ENCODE data around the gene SLC46A3.
"Not testable (repeated sequence)": the region's sequence is repeated elsewhere in the genome, so short reads cannot be mapped to it uniquely, and the experiment has no call there.

The SLC46A3 gene

GRCh38 chr13:28718196-28718542 is 601 bp downstream of the SLC46A3 start:
- peaks cover 19 to 38% of the 10 kb centered on the region in 2 donors for H3K4me1 Mint-ChIP-seq
- H3K36me3 Mint-ChIP-seq: peaks cover 4 to 7% of the 10 kb centered on the region in 2 donors
- DNase-seq (no peak), ATAC-seq (replicated peaks) (peak; percentile 0 to 3)
- peak overlapping the region; percentile 98 for H3K4me3 Mint-ChIP-seq
- H3K27me3 Mint-ChIP-seq: no peaks in the 10 kb centered on the region
- peak overlapping the region; percentile 96 for H3K27ac Mint-ChIP-seq
- no peaks in the 10 kb centered on the region for H3K9me3 Mint-ChIP-seq

GRCh38 chr13:28717170-28717569 is 1.6 kb downstream of the SLC46A3 start:
- DNase-seq: no peak
- Mint-ChIP-seq H3K9me3 (no peaks in the 10 kb centered on the region), H3K4me3 (peak overlapping the region; percentile 61 to 70), H3K4me1 (peaks cover 19 to 38% of the 10 kb centered on the region in 2 donors), H3K36me3 (peaks cover 8 to 12% of the 10 kb centered on the region in 2 donors), H3K27ac (no peak overlapping the region), H3K27me3 (no peaks in the 10 kb centered on the region)
- no peak for ATAC-seq (replicated peaks)

- Mint-ChIP-seq H3K27ac (no peak overlapping the region), H3K9me3 (no peaks in the 10 kb centered on the region), H3K27me3 (no peaks in the 10 kb centered on the region), H3K36me3 (peaks cover 8 to 12% of the 10 kb centered on the region in 2 donors), H3K4me1 (peaks cover 19 to 38% of the 10 kb centered on the region in 2 donors), H3K4me3 (no peak overlapping the region)
- DNase-seq (no peak), ATAC-seq (replicated peaks) (no peak)
These were observed 2.3 kb downstream of the SLC46A3 start for GRCh38 chr13:28716511-28716910.

- Mint-ChIP-seq H3K27ac (no peak overlapping the region), H3K4me3 (no peak overlapping the region), H3K27me3 (no peaks in the 10 kb centered on the region), H3K4me1 (peaks cover 19 to 45% of the 10 kb centered on the region in 2 donors), H3K9me3 (no peaks in the 10 kb centered on the region), H3K36me3 (peaks cover 13 to 17% of the 10 kb centered on the region in 2 donors)
- no peak for ATAC-seq (replicated peaks)
- no peak for DNase-seq
These were observed 4.1 kb downstream of the SLC46A3 start for GRCh38 chr13:28714651-28715050.

GRCh38 chr13:28710161-28710560 is 8.6 kb downstream of the SLC46A3 start:
- ATAC-seq (replicated peaks): no peak
- no peak overlapping the region for H3K4me3 Mint-ChIP-seq
- H3K27ac Mint-ChIP-seq: no peak overlapping the region
- no peaks in the 10 kb centered on the region for H3K27me3 Mint-ChIP-seq
- no peak for DNase-seq
- peaks cover 12 to 26% of the 10 kb centered on the region in 2 donors for H3K4me1 Mint-ChIP-seq
- H3K36me3 Mint-ChIP-seq: peaks cover 19 to 27% of the 10 kb centered on the region in 2 donors
- no peaks in the 10 kb centered on the region for H3K9me3 Mint-ChIP-seq

- Mint-ChIP-seq H3K4me3 (peak overlapping the region in 1 of 2 donors; percentile 53), H3K27me3 (no peaks in the 10 kb centered on the region), H3K27ac (no peak overlapping the region), H3K4me1 (peaks cover 9 to 28% of the 10 kb centered on the region in 2 donors), H3K36me3 (peaks cover 13 to 20% of the 10 kb centered on the region in 2 donors), H3K9me3 (no peaks in the 10 kb centered on the region)
- DNase-seq: peak; percentile 38
- peak; percentile 99 for ATAC-seq (replicated peaks)
These were observed 10.9 kb downstream of the SLC46A3 start for GRCh38 chr13:28707629-28708427.

- no peaks in the 10 kb centered on the region for H3K9me3 Mint-ChIP-seq
- H3K36me3 Mint-ChIP-seq: peaks cover 17 to 22% of the 10 kb centered on the region in 2 donors
- ATAC-seq (replicated peaks) (no peak), DNase-seq (no peak)
- H3K4me3 Mint-ChIP-seq: no peak overlapping the region
- peaks cover 9 to 28% of the 10 kb centered on the region in 2 donors for H3K4me1 Mint-ChIP-seq
- H3K27ac Mint-ChIP-seq: no peak overlapping the region
- no peaks in the 10 kb centered on the region for H3K27me3 Mint-ChIP-seq
These were observed 13.2 kb downstream of the SLC46A3 start for GRCh38 chr13:28705461-28706083.

- Mint-ChIP-seq H3K36me3 (peaks cover 17 to 23% of the 10 kb centered on the region in 2 donors), H3K9me3 (no peaks in the 10 kb centered on the region), H3K27ac (no peak overlapping the region), H3K4me1 (peaks cover 9 to 24% of the 10 kb centered on the region in 2 donors), H3K4me3 (no peak overlapping the region), H3K27me3 (no peaks in the 10 kb centered on the region)
- peak in 1 of 2 donors; percentile 19 for ATAC-seq (replicated peaks)
- no peak for DNase-seq
These were observed 13.9 kb downstream of the SLC46A3 start for GRCh38 chr13:28704919-28705318.

- ATAC-seq (replicated peaks) (no peak), DNase-seq (no peak)
- Mint-ChIP-seq H3K9me3 (no peaks in the 10 kb centered on the region), H3K4me1 (peaks cover 9 to 19% of the 10 kb centered on the region in 2 donors), H3K36me3 (peaks cover 16 to 26% of the 10 kb centered on the region in 2 donors), H3K27me3 (no peaks in the 10 kb centered on the region), H3K27ac (no peak overlapping the region), H3K4me3 (no peak overlapping the region)
These were observed 14.5 kb downstream of the SLC46A3 start for GRCh38 chr13:28704282-28704681.

- H3K27ac Mint-ChIP-seq: no peak overlapping the region
- ATAC-seq (replicated peaks) (no peak), DNase-seq (no peak)
- H3K36me3 Mint-ChIP-seq: peaks cover 34 to 37% of the 10 kb centered on the region in 2 donors
- no peaks in the 10 kb centered on the region for H3K27me3 Mint-ChIP-seq
- no peak overlapping the region for H3K4me3 Mint-ChIP-seq
- peaks cover 0 to under 1% of the 10 kb centered on the region in 2 donors for H3K4me1 Mint-ChIP-seq
- H3K9me3 Mint-ChIP-seq: no peaks in the 10 kb centered on the region
These were observed 19.5 kb downstream of the SLC46A3 start for GRCh38 chr13:28699246-28699645.

- Mint-ChIP-seq H3K4me1 (no peaks in the 10 kb centered on the region), H3K4me3 (no peak overlapping the region), H3K27ac (no peak overlapping the region), H3K9me3 (no peaks in the 10 kb centered on the region), H3K36me3 (peaks cover 39 to 45% of the 10 kb centered on the region in 2 donors), H3K27me3 (no peaks in the 10 kb centered on the region)
- DNase-seq: no peak
- ATAC-seq (replicated peaks): no peak
These were observed 21.3 kb downstream of the SLC46A3 start for GRCh38 chr13:28697441-28697840.

- H3K27me3 Mint-ChIP-seq; ATAC-seq (replicated peaks); DNase-seq; H3K4me1 Mint-ChIP-seq; H3K9me3 Mint-ChIP-seq; H3K4me3 Mint-ChIP-seq; H3K27ac Mint-ChIP-seq: not testable (repeated sequence)
- peaks cover 31 to 35% of the 10 kb centered on the region in 2 donors for H3K36me3 Mint-ChIP-seq
These were observed 24.9 kb downstream of the SLC46A3 start for GRCh38 chr13:28693605-28694491.

- Mint-ChIP-seq H3K4me3 (no peak overlapping the region), H3K9me3 (peaks cover 6 to 14% of the 10 kb centered on the region in 2 donors), H3K27ac (no peak overlapping the region), H3K27me3 (no peaks in the 10 kb centered on the region), H3K4me1 (no peaks in the 10 kb centered on the region), H3K36me3 (peaks cover 5 to 10% of the 10 kb centered on the region in 2 donors)
- ATAC-seq (replicated peaks) (peak in 1 of 2 donors; percentile 45), DNase-seq (no peak)
These were observed 32.9 kb downstream of the SLC46A3 start for GRCh38 chr13:28685892-28686291.

GRCh38 chr13:28685114-28685513 is 33.7 kb downstream of the SLC46A3 start:
- DNase-seq: no peak
- Mint-ChIP-seq H3K4me1 (no peaks in the 10 kb centered on the region), H3K27me3 (no peaks in the 10 kb centered on the region), H3K27ac (no peak overlapping the region), H3K9me3 (peaks cover 4 to 14% of the 10 kb centered on the region in 2 donors), H3K4me3 (no peak overlapping the region), H3K36me3 (peaks cover 3 to 10% of the 10 kb centered on the region in 2 donors)
- no peak for ATAC-seq (replicated peaks)
